GM19468 (cell line): ENCODE data around the gene SLC22A31.

Source experiments
- ATAC-seq: cut with Tn5 transposase; IDR thresholded peaks from one replicate; pipeline ENCODE4 v1.9.1; 2021; ENCODE audit warnings: mild to moderate bottlenecking, moderate library complexity, moderate number of reproducible peaks; ENCODE audit not compliant: unreplicated experiment; ENCODE audit errors: extremely low read depth

SLC22A31 gene

DNA sequence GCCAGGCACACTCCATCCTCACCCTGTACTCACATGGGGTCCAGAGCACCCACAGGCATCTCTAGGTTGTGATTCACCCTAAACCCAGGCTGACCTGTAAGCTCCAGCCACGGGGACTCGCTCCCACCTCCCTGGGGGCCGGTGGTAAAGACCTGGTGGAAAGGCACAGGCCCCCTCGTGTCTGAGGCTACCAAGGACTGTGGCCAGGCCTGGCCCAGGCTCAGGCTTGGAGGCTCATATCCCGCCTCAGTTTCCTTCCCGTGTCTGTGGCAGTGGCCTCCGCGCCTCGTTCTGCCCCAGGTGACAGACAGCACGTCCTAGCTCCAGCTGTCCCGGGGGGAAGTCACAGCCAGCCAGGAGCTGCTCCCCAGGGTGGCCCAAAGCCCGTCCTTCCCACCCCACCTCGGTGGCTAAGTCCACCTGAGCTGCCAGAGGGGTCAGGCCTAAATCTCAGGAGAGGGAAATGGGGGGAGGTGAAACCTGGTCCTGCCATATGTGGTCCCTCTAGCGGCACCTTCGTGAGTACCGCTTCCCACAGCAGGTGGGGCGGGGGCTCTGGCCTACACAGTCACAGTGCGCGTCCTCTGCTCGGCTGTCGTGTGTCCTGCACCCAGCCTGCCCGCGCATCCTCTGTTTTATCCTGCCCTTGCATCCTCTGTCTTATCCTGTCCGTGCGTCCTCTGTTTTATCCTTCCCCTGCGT, 16.2 kb downstream of the SLC22A31 start:
- ATAC-seq, result no peak

DNA sequence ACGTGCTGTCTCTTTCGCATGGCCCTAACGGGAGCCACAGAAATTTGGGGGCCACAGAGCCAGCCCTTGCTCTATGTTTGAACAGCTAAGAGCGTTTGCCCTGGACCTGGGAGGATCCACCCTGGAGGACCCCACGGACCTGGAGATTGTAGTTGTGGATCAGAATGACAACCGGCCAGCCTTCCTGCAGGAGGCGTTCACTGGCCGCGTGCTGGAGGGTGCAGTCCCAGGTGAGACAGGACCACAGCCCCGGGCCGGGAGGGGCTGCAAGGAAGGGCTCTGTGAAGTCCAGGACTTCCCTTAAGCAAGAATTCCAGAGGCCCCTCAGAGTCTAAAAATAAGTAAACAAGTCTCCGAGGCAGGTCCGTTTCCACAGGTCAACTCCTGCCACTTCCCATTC, 16.9 kb downstream of the SLC22A31 start:
- ATAC-seq, result no peak

DNA sequence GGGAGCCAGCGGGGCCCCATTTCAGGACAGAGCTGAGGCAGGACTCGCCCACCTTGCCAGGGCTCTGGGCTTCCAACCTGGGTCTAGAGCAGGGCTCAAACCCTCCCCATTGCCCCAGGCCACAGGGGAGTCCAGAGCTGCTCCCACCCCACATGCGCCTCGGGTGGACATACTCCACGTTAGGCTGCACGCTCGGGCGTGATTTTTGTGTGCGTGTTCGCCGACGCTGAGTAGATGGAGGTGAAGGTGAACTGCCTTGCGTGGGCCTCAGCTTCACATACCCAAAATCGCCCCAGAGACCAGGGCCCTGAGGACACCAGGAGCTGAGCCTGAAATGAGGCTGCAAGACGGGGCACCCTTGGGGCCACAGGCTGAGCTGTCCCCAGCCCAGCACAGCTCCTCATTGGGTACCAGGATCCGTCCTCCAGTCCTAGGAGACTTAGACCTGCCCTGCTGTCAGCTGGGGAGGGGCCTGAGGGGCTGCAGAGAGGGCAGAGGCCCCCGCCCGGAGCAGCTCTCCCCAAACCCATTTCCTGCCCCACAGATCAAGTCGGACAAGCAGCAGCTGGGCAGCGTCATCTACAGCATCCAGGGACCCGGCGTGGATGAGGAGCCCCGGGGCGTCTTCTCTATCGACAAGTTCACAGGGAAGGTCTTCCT, 20.6 kb downstream of the SLC22A31 start:
- no peak for ATAC-seq

DNA sequence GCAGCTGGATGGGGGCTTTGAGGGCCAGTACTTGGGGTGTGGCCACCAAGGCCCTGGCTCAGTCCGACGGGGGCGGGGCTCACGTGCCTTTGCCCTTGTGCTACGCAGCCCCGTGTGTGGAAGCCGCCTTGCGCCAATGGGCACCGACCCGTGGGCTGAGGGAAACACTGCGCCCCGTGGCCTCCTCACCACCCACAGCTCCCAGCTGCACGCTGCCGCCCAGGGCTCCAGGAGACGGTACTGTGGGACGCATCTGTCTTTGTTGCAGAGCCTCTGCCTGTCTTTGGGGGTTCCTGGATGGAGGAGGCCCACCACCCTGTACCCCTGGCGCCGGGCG, 21.2 kb downstream of the SLC22A31 start:
- ATAC-seq, result no peak

DNA sequence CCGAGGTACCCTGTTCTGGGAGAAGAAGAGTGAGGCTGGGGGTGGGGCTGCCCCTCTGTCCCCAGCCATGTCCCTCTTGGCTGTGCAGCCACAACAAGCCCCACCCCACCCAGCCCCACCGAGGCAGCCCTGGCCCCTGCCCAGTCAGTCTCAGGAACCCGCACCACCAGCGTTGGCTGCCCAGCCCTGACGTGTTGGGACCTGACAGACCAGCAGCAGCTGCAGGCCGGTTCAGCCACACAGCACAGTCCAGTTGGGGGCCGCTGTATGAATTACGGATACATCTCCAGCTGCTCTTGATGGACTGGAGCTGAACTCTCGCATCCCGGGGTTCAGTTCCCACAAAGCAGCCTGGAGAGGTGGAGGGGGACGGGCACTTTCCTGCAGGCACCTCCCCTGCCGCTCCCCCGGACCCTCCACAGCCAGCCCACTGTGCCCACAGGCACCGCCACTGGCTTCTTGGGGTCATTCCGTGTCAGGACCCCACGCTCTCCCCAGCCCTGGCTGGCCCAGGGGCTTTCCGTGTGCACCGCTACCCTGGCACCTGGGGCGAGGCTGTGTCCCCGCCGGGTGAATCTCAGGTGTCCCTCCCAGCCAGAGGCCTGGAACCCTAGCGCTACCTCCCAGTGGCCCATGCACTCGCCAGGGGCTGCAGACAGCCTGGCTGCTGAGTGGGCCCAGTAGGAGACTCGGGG, 21.7 kb downstream of the SLC22A31 start:
- no peak for ATAC-seq

DNA sequence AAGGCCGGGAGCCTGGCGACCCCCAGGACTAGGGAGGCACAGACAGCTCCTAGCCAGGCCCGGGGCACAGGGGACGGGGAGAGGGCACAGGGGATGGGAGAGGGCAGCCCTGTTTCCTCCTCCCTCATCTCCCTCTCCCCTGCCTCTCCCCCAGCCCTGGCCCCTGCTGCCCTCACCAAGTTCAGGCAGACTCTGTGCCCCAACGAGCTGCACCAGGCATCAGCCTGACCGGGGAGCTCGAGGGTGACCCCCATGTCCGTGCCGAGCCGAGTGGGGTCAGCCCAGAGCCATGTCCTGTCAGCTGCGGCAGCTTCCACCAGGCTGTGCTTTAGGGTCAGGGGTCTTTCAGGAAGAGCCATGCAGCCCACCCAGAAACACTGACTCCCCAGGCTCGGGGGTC, 22.8 kb downstream of the SLC22A31 start:
- no peak for ATAC-seq

DNA sequence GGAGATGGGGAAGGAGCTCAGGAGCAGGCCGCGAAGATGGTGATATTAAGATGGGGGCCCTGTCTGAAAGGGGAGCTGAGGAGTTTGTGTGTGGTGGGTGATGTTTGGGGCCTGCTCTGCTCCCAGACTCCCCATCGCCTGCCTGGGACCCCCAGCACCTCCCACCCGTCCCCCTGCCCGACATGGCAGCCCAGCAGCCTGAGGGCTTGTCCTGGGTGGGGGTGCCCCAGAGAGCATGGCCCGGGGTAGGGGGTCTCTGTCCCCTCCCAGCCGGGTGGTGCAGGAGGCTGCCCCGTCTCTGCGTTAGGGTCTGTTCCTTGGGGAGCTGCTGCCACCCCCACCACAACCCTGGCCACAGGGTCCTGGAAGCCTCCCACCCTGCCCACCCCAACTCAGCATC, 23.6 kb downstream of the SLC22A31 start:
- no peak for ATAC-seq

DNA sequence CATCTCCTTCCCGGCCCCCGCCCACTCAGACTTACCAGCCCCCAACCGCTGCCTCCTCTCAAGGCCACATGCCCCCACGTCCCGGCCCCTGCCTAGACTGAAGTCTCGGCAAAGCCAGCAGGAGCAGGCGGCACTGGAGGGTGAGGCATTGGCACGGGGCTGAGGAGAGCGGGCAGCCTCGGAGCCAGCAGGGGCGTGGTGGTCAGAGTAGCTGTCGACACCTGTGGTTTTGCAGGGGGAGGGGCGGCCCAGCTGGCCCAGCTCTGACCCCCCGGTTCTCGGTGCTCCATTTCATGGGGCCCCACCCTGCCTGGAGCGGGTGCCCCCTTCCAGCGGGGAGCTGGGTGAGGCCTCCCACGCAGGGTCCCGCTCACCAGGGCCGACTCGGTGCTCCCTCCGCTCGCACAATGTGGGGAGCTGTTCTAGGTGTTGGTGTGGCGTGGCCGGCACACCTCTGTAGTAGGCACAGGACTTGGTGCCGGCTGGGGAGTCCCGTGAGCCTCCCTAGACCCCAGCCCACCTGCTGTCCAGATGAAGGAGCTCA, 24.1 kb downstream of the SLC22A31 start:
- no peak for ATAC-seq

DNA sequence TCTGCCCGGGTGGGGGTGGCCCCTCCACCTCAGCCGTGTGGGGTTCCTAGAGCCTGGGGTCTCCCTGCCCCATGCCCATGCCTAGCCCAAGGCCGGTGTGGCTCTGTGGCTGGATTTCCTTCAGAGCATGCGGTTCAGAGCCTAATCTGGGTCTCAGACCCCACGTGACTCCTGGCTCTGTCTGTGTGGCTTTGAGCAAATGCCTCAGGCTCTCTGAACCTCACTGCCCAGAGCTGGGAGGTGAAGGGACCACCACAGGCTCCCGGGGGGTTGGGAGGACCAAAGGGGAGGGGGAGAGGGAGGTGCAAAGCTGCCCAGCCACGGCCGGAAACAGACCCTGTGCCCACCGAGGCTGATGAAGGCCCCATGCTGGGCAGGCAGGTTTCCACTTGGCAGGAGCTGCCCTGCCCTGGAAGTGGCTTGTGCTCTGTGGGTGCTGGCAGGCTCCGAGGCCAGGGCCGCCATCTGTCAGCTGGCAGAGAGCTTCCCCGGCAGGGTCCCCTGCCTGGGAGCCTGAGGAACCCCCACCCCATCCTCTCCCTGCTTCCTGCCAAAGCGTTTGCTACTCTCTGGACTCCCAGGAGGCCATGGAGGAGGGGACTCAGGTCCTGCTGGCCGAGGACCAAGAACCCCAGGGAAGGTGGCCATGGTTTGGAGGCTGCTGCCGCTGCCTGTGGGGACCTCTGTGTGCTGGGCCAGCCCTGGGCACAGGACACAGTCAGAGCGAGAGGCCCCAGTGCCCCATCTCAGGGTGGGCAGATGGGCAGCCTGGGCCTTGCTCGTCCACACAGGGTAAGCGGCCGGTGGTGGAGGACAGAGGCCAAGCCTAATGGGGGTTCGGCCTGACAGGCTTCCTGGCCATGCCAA, 24.8 kb downstream of the SLC22A31 start:
- ATAC-seq, result no peak

DNA sequence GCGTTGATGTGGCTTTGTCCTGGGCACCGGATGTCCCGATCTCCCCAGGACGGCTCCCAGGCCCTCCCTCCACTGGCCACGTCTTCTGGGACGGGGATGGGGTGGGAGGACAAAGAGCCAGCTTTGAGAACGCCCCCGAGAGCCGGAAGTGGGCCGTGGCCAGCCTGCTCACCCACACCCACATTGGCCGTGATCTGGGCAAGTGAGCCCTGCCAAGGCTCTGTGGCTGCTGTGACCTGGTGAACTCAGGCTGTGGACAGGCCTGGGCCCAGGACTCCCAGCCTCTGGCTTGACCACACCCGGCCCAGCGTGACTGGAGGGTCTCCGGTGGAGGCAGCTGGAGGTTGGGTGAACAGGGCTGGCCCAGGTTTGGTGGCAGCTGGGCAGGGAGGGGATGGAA, 25.5 kb downstream of the SLC22A31 start:
- ATAC-seq, result no peak

DNA sequence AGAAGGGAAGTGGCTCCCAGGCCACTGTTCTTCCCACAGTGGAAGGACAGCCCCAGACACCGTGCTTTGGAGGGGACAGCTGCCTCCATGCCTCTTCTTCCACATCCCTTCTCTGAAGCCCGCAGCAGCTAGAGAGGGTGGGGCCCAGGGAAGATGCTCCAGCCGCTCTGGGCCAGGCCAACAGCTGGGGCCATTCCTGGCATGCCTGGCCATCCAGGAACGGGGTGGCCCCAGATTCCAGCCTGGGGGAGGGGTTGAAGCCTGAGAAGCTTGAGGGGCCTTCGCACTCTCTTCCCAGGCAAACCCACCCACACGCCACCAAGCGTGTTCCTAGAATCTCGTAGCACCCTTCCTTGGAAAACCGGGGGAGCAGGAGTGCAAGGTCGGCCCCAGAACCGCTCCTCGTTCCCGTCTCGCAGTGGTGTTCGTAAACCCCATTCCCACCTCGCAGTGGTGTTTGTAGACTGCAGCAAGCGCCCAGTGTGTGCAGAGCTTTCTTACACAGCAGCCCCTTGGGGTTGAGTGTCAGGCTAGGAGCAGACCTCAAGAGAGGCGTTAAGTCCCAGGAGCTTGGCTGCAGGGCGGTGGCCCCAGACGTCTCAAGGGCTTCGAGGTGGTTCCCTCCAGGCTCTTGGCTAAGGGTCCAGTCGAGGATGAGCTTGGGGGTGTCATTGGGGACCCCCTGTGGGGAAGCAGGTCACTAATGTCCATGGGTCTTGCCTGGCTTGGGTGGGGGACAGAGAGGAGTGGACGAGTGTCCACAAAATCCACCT, 26.1 kb downstream of the SLC22A31 start:
- ATAC-seq, result no peak

DNA sequence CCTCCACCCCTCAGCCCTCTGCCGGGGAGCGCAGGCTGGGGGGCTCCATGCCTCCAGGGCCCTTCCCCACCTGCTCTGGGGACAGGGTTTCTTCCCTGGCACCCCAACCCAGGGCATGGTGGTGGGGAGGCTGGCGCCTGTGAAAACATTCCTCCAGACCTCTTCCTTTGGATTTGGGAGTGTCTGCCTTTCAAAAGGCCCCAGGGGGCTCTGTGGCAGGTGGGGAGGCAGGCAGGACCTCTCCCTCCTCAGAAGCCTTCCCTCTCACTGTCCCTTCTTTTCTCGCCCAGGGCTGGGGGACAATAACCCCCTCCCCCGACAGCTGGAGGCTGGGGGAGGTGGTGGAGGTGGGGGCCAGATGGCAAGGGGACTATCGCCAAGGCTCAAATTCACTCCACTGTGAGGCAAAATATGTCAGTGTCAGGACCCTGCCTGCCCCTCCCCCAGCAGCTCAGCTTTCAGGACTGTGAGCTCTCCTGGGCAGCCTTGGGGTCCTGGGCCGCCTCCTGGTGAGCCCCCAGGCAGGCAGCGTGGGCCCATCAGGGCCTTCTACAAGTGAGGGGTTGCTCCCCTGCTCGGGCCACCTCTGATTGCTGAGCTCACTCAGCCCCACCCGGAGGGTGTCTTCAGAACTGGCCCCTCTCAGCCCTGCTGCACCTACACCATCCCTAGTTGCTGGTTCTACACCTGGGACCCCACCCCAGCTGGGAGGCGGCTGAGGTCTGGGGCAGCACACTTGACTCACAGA, 27.0 kb downstream of the SLC22A31 start:
- no peak for ATAC-seq

DNA sequence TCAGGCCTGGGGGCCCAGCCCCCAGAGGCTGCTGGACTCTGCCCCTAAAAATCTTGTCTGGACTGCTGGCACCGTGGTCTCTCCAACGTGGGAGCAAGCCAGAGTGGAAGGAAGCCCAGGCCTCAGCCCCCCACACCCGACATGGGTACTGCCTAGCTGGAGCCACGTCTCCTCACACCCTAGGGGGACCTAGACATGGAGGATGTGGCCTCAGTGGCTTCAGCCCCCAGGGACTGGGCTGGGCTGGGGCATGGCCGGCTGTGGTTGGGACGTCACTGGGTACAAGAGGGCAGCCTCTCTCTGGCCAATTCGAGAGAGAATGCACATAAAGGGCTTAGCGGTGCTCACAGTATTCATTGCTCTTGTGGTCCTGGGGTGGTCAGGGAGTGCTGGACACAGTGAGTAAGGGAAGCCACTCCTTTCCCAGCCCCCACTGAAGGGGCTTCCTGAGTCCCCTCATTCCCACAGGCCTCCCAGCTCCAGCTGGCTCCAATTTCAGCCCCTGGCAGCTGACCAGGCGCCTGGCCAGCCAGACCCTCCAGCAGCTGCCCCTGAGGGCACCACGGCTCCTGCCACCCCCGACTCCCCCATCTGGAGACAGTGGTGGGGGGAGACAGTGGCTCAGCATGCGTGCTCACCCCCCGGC, 27.7 kb downstream of the SLC22A31 start:
- ATAC-seq, result no peak

DNA sequence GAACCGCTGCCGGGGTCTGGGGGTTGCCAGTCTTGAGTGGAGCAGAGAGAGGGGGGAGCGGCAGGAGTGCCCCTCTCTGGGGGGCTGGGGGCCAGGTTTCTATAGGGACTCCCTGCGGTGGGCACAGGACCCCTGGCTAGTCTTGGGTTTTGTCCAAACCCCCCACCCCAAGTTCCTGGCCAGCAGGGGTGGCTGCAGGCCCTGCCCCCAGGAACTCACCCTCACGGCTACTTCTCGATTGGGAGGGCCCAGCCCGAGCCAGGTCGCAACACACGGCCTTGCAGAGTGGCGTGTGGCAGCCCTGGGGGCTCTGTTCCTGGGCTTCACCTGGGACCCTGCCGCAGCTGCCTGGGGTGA, 28.2 kb downstream of the SLC22A31 start:
- no peak for ATAC-seq

DNA sequence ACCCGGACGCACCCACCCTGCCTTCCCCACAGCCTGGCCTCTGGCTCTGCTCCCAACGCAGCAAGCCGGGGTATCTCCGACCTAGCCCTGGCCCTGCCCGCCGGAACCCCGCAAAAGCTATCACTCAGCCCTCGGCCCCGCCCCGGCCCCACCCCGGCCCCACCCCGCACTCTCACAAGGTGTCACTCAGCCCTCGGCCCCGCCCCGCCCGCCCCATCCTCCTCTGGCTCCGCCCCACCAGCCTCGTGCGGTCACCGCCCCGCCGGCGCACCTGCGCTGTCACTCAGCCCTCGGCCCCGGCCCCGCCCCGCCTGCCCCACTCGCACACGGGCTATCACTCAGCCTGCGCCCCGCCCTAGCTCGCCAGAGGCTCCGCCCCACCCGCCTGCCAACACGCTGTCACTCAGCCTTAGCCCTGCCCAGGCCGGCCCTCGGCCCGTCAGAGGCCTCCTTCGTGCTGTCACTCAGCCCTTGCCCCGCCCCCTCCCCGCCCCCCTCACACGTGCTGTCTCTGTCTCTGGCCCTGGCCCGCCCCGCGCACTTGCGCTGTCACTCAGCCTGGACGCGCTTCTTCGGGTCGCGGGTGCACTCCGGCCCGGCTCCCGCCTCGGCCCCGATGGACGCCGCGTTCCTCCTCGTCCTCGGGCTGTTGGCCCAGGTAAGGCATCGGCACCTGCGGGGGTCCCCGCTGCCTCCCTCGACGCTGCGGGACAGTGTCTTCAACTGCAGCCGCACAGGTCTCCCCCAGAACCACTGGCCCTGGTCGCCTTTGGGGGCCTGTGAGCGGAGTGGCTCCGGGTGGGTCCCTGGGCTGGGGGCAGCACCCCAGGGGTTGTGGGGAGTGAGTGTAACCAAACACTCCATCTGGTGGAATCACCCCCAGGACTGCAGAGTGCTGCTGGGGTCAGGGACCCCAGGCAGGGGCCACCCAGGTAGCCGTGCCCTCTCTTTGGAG, 28.8 kb downstream of the SLC22A31 start, which contains the start of gene CDH15:
Gene CDH15, plus strand, starts transcription at position 533 of the 955 bp plus-strand sequence. Its CDS starts 84 bp downstream, at position 617.
- ATAC-seq, result no peak

DNA sequence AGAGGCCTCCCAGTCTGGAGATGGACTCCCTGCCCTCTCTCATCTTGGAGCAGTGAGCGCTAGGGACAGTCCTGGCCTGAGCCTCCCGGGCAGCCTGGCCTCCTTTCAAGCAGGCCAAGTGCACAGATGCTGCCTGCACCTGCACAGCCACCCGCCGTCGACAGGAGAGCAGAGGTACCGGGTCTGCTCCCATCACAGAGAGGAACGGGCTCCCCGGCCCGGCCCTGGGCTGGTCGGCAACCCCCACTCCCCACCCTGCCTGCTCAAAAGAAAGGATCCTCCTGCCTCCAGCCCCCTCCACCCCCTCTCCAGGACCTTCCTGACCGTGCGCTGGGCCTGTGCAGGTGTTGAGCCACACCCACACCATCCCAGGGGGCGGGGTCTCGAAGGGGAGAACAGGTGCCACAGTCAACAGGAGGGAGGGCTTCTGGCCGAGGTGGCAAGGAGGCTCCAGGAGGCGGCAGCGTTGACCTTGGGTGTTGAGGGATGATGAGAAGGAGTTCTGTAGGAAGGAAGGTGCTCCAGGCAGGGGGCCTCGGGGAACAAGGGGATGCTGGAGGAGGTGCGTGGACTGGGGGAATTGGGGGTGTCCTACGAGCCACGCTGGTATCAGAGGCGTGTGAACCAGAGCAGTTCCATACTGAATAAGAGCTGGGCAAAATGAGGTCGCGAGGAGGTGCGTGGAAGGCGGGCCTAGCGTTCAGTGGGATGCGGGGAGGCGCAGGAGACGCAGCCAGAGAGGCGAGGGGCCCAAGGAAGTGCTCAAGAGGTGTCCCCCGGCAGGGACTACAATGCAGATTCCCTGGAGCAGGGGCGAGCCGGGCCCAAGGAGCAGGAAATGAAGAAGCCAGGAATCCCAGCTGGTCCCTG, 29.8 kb downstream of the SLC22A31 start:
- no peak for ATAC-seq
